Subcutaneous preadipocyte (primary cell): ENCODE results near the gene ELMOD3. TPM values are rescaled to one million over a fixed set of nuclear protein-coding genes. Genes with fewer than 3 reads are reported as not detected.

Source experiments
- small RNA-seq: library from RNA; depleted of rRNA; stranded (forward); fragments of <200 nt; gene quantifications from one replicate; pipeline ENCODE3, GENCODE V24; 2012
- total RNA-seq: library from RNA; depleted of rRNA; stranded (reverse); fragments of >200 nt; gene quantifications from 2 replicates; pipeline ENCODE4 v1.2.3, GENCODE V29; 2012

ELMOD3 gene
- 12.5 and 15.6 TPM in 2 replicates for total RNA-seq

DNA sequence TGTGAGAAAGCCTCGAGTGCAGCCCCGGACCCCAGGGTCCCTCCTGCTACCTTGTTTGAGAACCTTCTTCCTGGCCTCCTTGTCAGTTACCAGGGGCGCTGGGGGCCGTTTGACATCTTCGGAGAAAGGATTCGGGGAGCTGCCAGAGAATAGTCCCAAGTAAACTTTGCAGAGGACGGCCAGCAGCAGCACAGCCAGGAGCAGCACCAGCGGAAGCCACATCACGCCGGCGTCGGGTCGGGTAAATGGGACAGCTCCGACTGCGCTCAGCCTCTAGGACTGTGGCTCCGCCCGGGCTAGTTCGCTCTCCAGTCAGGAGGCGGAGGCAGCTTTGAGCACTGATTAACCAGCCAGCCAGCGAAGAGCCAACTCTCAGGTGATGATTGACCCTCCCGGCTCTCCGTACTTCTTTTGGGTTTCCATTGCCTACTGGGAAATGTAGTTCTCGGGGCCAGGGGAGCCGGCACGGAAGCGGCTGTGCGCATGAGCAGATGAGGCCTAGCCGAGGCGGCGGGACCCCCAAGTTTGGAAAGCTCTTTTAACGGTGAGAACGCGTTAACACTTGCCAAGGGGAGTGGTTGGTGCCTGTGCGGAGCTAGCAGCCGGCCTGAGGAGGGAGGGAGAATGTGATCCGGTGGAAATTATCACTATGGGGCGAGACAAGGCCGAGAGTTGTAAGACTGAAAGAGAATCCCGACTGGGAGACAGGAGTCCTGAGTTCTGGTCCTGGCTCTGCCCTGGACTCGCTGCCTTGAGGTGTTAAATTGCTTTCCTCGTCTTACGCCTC, at the start of gene ELMOD3, which contains the start of gene RETSAT:
Gene ELMOD3, plus strand, starts transcription at position 484 of the 787 bp plus-strand sequence. CDS start 2,430 bp downstream, outside the sequence.
Gene RETSAT, minus strand, starts transcription at position 243 of the 787 bp plus-strand sequence. Its CDS starts 21 bp downstream, at position 222.

DNA sequence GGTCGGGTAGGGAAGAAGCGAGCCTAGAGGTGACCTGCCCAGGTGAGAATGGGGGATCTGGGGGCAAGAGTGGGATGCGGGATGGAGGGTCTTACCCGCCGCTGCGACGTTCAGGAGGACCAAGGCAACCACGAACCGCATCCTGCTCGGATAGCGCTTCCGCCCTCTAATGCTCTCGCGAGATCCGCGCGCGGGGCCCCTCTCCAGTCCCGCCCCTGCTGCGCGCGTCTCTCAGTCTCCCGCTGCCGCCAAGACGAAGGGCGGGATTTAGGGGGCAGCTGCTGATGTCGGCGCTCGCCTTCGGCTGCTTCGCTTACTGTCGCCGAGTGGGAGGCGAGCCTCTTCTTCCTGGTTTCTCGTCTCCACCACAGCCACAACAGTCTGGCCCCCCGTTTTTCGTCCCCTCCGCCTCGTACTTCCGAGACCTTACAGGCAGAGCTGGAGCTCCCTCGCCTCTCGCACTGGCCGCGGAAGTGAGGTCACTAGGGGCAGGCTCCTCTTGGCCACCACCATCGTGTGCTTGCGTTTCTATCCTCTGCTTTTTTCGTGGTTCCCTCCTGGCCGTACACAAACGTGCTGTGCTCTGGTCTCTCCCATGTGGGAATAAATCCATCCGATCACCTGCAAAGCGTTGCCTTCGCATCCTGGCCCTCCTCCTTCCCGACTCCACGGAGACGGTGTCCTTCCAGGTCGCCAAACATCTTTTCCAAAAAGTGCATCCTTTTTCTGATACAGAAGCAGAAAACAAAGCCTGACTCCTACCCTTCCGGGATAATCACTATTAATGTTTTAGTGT, 26.5 kb upstream of the ELMOD3 start, which contains the start of gene TGOLN2:
Gene TGOLN2, minus strand, starts transcription at position 168 of the 796 bp plus-strand sequence. Its CDS starts 27 bp downstream, at position 141.

DNA sequence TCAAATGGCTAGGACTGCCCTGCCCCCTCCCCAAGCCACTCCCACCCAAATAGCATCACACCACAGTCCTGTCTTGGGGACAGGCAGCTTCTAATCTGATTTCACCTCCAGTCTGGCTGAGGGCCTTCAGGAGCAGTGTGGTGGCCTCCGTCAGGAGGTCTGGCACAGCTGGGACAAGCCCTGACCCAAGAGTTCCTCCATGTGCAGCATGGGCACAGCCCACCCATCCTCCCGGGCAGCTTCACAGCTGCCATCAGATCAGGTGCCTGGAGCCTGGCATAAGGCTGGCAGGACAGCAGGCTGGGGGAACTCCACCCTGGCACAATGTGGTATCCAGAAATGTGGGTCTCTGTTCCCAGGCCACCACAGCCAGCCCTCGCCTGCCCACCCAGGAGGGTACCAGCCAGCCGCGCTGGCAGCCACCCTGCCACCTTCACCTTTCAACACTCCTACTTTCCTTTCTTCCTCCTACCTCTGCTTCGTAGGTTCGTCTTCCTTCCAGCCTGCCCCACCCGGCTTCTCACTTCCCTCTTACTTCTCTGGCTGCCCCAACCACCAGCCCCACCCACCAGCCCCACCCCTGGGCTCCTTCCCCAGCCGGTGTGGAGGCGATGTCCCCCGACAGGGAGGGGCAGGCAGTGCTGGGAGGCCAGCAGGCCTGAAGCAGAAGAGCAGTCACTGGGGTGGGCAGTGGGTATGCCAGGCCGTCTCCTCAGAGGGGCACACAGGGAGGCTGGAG, 55.4 kb downstream of the ELMOD3 start, which contains the start of gene CAPG:
Gene CAPG, minus strand, starts transcription at position 522 of the 739 bp plus-strand sequence. CDS start 8,221 bp downstream, outside the sequence.

DNA sequence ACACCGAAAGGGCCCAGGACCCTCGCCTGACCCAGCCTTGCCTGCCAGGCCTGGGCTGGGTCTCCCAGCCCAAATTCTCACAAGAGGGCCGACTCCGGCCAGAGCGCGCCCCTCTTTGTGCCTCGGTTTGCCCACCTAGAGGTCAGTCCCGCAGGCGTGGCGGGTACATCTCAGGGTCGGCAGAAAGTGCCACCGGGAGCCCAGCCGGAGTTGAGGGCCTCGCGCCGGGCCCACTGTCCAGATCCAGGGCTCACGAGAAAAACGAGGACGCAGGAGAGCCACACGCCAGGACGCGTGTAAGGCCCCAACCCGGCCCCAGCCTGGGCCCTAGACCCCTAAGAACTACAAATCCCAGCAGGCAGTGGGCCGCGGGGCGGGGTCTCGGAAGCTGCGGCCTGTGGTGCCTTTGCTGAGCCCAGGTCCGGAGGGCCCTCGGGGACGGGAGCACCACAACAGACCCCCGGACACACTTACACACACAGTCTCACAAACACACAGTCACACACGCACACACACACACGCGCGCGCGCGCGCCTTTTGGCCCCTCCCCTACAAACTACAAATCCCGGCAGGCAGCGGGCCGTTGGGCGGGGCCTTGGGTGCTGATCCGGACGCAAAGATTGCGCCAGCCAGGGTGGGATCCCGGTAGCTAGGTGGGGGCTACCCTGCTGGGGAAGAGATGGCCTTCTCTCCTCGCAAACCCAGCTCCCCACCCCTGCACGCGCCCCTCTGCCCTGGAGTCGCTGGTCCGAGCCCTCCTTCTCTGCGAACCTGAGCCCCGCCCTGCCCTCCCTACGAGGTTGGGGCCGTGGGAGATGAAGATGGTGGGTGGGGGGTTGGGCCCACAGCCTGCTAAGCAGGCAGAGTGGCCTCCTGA, 63.8 kb downstream of the ELMOD3 start, which contains the start of gene SH2D6:
Gene SH2D6, plus strand, starts transcription at position 583 of the 877 bp plus-strand sequence. CDS start 10,752 bp downstream, outside the sequence.

Small RNA genes within 50 kb of the gene (small RNA-seq; reads per million reads assigned to genes)
- gene AC062037.1 (not detected), gene AC062037.2 (not detected), gene RF00019 (not detected), gene RN7SL113P (not detected)

Other genes with a start within 250 kb of the ELMOD3 start
- gene TCF7L1, start 221.4 kb upstream of the ELMOD3 start, total RNA-seq: 1.8 and 2.2 TPM in 2 replicates
- 72.8 and 78.6 TPM in 2 replicates for gene TGOLN2, start 26.8 kb upstream of the ELMOD3 start, total RNA-seq
- gene RETSAT, start 241 bp upstream of the ELMOD3 start, total RNA-seq: 41.5 and 45.5 TPM in 2 replicates
- gene CAPG, start 55.6 kb downstream of the ELMOD3 start, total RNA-seq: 86.2 and 140 TPM in 2 replicates
- gene SH2D6, start 63.9 kb downstream of the ELMOD3 start, total RNA-seq: under 0.01 TPM in 1 of 2 replicates, not detected in the other
- 127 and 158 TPM in 2 replicates for gene MAT2A, start 184.4 kb downstream of the ELMOD3 start, total RNA-seq
- gene GGCX, start 206.7 kb downstream of the ELMOD3 start, total RNA-seq: 24.6 and 38.5 TPM in 2 replicates
- 0.59 TPM in 1 of 2 replicates, not detected in the other for gene VAMP8, start 222.8 kb downstream of the ELMOD3 start, total RNA-seq
- gene VAMP5, start 229.7 kb downstream of the ELMOD3 start, total RNA-seq: 16.2 and 25.0 TPM in 2 replicates
- gene RNF181, start 241.0 kb downstream of the ELMOD3 start, total RNA-seq: 105 and 194 TPM in 2 replicates
- 8.6 and 9.6 TPM in 2 replicates for gene TMEM150A, start 247.9 kb downstream of the ELMOD3 start, total RNA-seq